HAP-1 (cell line): ENCODE results near the gene ACKR3.

Experiments used
- DNase-seq, 2 experiments: peaks; one replicate each; pipeline ENCODE4 v3.0.0-alpha.2; 2016 to 2020; ENCODE audit warnings: low spot score in 2 of 2
- H3K27me3 ChIP-seq: fragments of 250-450 bp; sonication (Bioruptor Pico); 2 replicates; pipeline ENCODE4 v1.5.1; 2020; ENCODE audit warnings: low read depth, mild to moderate bottlenecking, moderate library complexity
- H3K36me3 ChIP-seq: fragments of 250-450 bp; sonication (Bioruptor Pico); replicated peaks from 2 replicates; pipeline ENCODE4 v1.5.1; 2020; ENCODE audit warnings: mild to moderate bottlenecking
- H3K4me1 ChIP-seq: fragments of 250-450 bp; sonication (Bioruptor Pico); 2 replicates; pipeline ENCODE4 v1.5.1; 2020; ENCODE audit warnings: mild to moderate bottlenecking
- H3K4me3 ChIP-seq: fragments of 250-450 bp; sonication (Bioruptor Pico); 2 replicates; pipeline ENCODE4 v1.5.1; 2020; ENCODE audit warnings: mild to moderate bottlenecking, moderate library complexity
- H3K9me3 ChIP-seq: fragments of 250-450 bp; sonication (Bioruptor Pico); 2 replicates; pipeline ENCODE4 v1.5.1; 2020; ENCODE audit warnings: mild to moderate bottlenecking, moderate library complexity
- in situ Hi-C: fragments of 300-500 bp; cut with MboI; formaldehyde crosslinking; loops from 3 replicates; pipeline ENCODE4 v1.14.3; 2020; ENCODE audit warnings: low sequenced_read_pairs, inconsistent platforms, mixed read lengths

Gene ACKR3

GRCh38 chr2:236541008-236541562 is 28.5 kb upstream of the ACKR3 start:
- no peak for DNase-seq
- no peaks in the 10 kb centered on the region for H3K36me3 ChIP-seq
- H3K27me3 ChIP-seq: no peaks in the 10 kb centered on the region
- no peak overlapping the region for H3K4me3 ChIP-seq
- H3K4me1 ChIP-seq: no peaks in the 10 kb centered on the region
- no peaks in the 10 kb centered on the region for H3K9me3 ChIP-seq
- in situ Hi-C loops: no loop called here

- DNase-seq: no peak
- no peaks in the 10 kb centered on the region for H3K27me3 ChIP-seq
- in situ Hi-C loops: no loop called here
- H3K9me3 ChIP-seq: no peaks in the 10 kb centered on the region
- H3K36me3 ChIP-seq: no peaks in the 10 kb centered on the region
- no peaks in the 10 kb centered on the region for H3K4me1 ChIP-seq
- H3K4me3 ChIP-seq: no peak overlapping the region
Observed at GRCh38 chr2:236544362-236544761, 25.3 kb upstream of the ACKR3 start.

- Histone ChIP-seq H3K36me3 (no peaks in the 10 kb centered on the region), H3K4me3 (no peak overlapping the region), H3K9me3 (no peaks in the 10 kb centered on the region), H3K27me3 (no peaks in the 10 kb centered on the region), H3K4me1 (no peaks in the 10 kb centered on the region)
- in situ Hi-C loops: no loop called here
- no peak for DNase-seq
Observed at GRCh38 chr2:236545248-236545658, 24.4 kb upstream of the ACKR3 start.

GRCh38 chr2:236545814-236546480 is 23.7 kb upstream of the ACKR3 start:
- Histone ChIP-seq H3K27me3 (no peaks in the 10 kb centered on the region), H3K9me3 (no peaks in the 10 kb centered on the region), H3K4me3 (no peak overlapping the region), H3K36me3 (no peaks in the 10 kb centered on the region), H3K4me1 (no peaks in the 10 kb centered on the region)
- in situ Hi-C loops: no loop called here
- no peak for DNase-seq

- Histone ChIP-seq H3K27me3 (no peaks in the 10 kb centered on the region), H3K9me3 (no peaks in the 10 kb centered on the region), H3K4me1 (no peaks in the 10 kb centered on the region), H3K4me3 (no peak overlapping the region), H3K36me3 (no peaks in the 10 kb centered on the region)
- no peak for DNase-seq
- in situ Hi-C loops: no loop called here
Observed at GRCh38 chr2:236546561-236547002, 23.0 kb upstream of the ACKR3 start.

- no peaks in the 10 kb centered on the region for H3K27me3 ChIP-seq
- H3K36me3 ChIP-seq: no peaks in the 10 kb centered on the region
- H3K4me1 ChIP-seq: no peaks in the 10 kb centered on the region
- H3K9me3 ChIP-seq: no peaks in the 10 kb centered on the region
- in situ Hi-C loops: no loop called here
- no peak for DNase-seq
- no peak overlapping the region for H3K4me3 ChIP-seq
Observed at GRCh38 chr2:236547725-236548124, 21.9 kb upstream of the ACKR3 start.

GRCh38 chr2:236548179-236548921 is 21.3 kb upstream of the ACKR3 start:
- Histone ChIP-seq H3K36me3 (no peaks in the 10 kb centered on the region), H3K27me3 (no peaks in the 10 kb centered on the region), H3K4me3 (no peak overlapping the region), H3K4me1 (no peaks in the 10 kb centered on the region), H3K9me3 (no peaks in the 10 kb centered on the region)
- no peak for DNase-seq
- in situ Hi-C loops: no loop called here

GRCh38 chr2:236549165-236549564 is 20.5 kb upstream of the ACKR3 start:
- H3K36me3 ChIP-seq: no peaks in the 10 kb centered on the region
- in situ Hi-C loops: no loop called here
- H3K9me3 ChIP-seq: no peaks in the 10 kb centered on the region
- no peak for DNase-seq
- H3K27me3 ChIP-seq: no peaks in the 10 kb centered on the region
- no peak overlapping the region for H3K4me3 ChIP-seq
- H3K4me1 ChIP-seq: no peaks in the 10 kb centered on the region

- H3K27me3 ChIP-seq: no peaks in the 10 kb centered on the region
Observed at GRCh38 chr2:236550290-236550689, 19.3 kb upstream of the ACKR3 start.

GRCh38 chr2:236550701-236551465 is 18.7 kb upstream of the ACKR3 start:
- Histone ChIP-seq H3K4me3 (no peak overlapping the region), H3K27me3 (no peaks in the 10 kb centered on the region)

More at GRCh38 chr2:236550290-236550689, 19.3 kb upstream of the ACKR3 start:
- no peak for DNase-seq
- Histone ChIP-seq H3K4me3 (no peak overlapping the region), H3K9me3 (no peaks in the 10 kb centered on the region), H3K36me3 (no peaks in the 10 kb centered on the region), H3K4me1 (no peaks in the 10 kb centered on the region)
- in situ Hi-C loops: no loop called here

GRCh38 chr2:236551471-236552211 is 18.0 kb upstream of the ACKR3 start:
- Histone ChIP-seq H3K4me3 (no peak overlapping the region), H3K36me3 (no peaks in the 10 kb centered on the region)
- DNase-seq: no peak

More at GRCh38 chr2:236550701-236551465, 18.7 kb upstream of the ACKR3 start:
- DNase-seq: no peak
- Histone ChIP-seq H3K4me1 (no peaks in the 10 kb centered on the region), H3K9me3 (no peaks in the 10 kb centered on the region), H3K36me3 (no peaks in the 10 kb centered on the region)
- in situ Hi-C loops: no loop called here

GRCh38 chr2:236552212-236552542 is 17.4 kb upstream of the ACKR3 start:
- Histone ChIP-seq H3K36me3 (no peaks in the 10 kb centered on the region), H3K9me3 (no peaks in the 10 kb centered on the region), H3K27me3 (no peaks in the 10 kb centered on the region), H3K4me3 (no peak overlapping the region), H3K4me1 (no peaks in the 10 kb centered on the region)
- no peak for DNase-seq
- in situ Hi-C loops: no loop called here

More at GRCh38 chr2:236551471-236552211, 18.0 kb upstream of the ACKR3 start:
- H3K4me1 ChIP-seq: no peaks in the 10 kb centered on the region
- in situ Hi-C loops: no loop called here
- no peaks in the 10 kb centered on the region for H3K27me3 ChIP-seq
- H3K9me3 ChIP-seq: no peaks in the 10 kb centered on the region

GRCh38 chr2:236552581-236553363 is 16.9 kb upstream of the ACKR3 start:
- Histone ChIP-seq H3K9me3 (no peaks in the 10 kb centered on the region), H3K27me3 (no peaks in the 10 kb centered on the region), H3K4me1 (no peaks in the 10 kb centered on the region), H3K36me3 (no peaks in the 10 kb centered on the region), H3K4me3 (no peak overlapping the region)
- DNase-seq: no peak
- in situ Hi-C loops: no loop called here
